WERI-Rb-1 (cell line): ENCODE results near the gene UHMK1.

Experiments used
- DNase-seq: peaks from one replicate; pipeline ENCODE4 v3.0.0-alpha.2; 2020
- H3K27ac ChIP-seq: fragments of 250-450 bp; sonication (Bioruptor Pico); 2 replicates; pipeline ENCODE4 v1.5.1; 2020; ENCODE audit warnings: mild to moderate bottlenecking, moderate library complexity
- H3K27me3 ChIP-seq: fragments of 250-450 bp; sonication (Bioruptor Pico); 2 replicates; pipeline ENCODE4 v1.5.1; 2021; ENCODE audit warnings: mild to moderate bottlenecking, low read depth, moderate library complexity; ENCODE audit not compliant: insufficient read depth, severe bottlenecking
- H3K36me3 ChIP-seq: fragments of 250-450 bp; sonication (Bioruptor Pico); 2 replicates; pipeline ENCODE4 v1.5.1; 2020; ENCODE audit warnings: mild to moderate bottlenecking, moderate library complexity
- H3K4me3 ChIP-seq: 2 replicates; pipeline ENCODE4 v1.5.1; 2011; ENCODE audit warnings: low read depth, mild to moderate bottlenecking, control low read depth, low read length
- H3K9me3 ChIP-seq: fragments of 250-450 bp; sonication (Bioruptor Pico); 2 replicates; pipeline ENCODE4 v1.5.1; 2021; ENCODE audit warnings: mild to moderate bottlenecking, moderate library complexity; ENCODE audit not compliant: severe bottlenecking
- CTCF ChIP-seq: IDR thresholded peaks from 2 replicates; pipeline ENCODE4 v1.5.1; 2011; ENCODE audit warnings: low read depth, mild to moderate bottlenecking, control low read depth, inconsistent platforms, low read length

Gene UHMK1

GRCh38 chr1:162561037-162561615, 63.5 kb downstream of the UHMK1 start:
- peak; percentile 100 for DNase-seq
- peak overlapping the region; percentile 86 for H3K27ac ChIP-seq
- H3K36me3 ChIP-seq: peaks cover 8% of the 10 kb centered on the region
- no peaks in the 10 kb centered on the region for H3K9me3 ChIP-seq
- H3K27me3 ChIP-seq: no peaks in the 10 kb centered on the region
- no peak for TF ChIP-seq CTCF
- H3K4me3 ChIP-seq: peak overlapping the region; percentile 76

GRCh38 chr1:162561616-162562469, 64.2 kb downstream of the UHMK1 start, which contains the start of gene UAP1:
Gene UAP1 (plus strand): TSS chr1:162561722. CDS start chr1:162566069, 4,347 bp downstream.
- Histone ChIP-seq H3K36me3 (peaks cover 15% of the 10 kb centered on the region), H3K4me3 (peak within 1 kb of the TSS; percentile 76), H3K27ac (peak within 1 kb of the TSS; percentile 86), H3K27me3 (no peaks in the 10 kb centered on the region), H3K9me3 (no peaks in the 10 kb centered on the region)
- no peak for TF ChIP-seq CTCF
- no peak for DNase-seq

- Histone ChIP-seq H3K9me3 (no peaks in the 10 kb centered on the region), H3K27ac (no peak overlapping the region; the same call in 1 of the 2 replicates), H3K36me3 (peaks cover 21% of the 10 kb centered on the region), H3K27me3 (no peaks in the 10 kb centered on the region), H3K4me3 (peak overlapping the region; percentile 76)
- DNase-seq: no peak
- no peak for TF ChIP-seq CTCF
Observed at GRCh38 chr1:162562470-162562828, 64.8 kb downstream of the UHMK1 start.

GRCh38 chr1:162564762-162565218, 67.2 kb downstream of the UHMK1 start:
- H3K36me3 ChIP-seq: peaks cover 40% of the 10 kb centered on the region
- H3K27me3 ChIP-seq: no peaks in the 10 kb centered on the region
- H3K4me3 ChIP-seq: no peak overlapping the region
- no peak overlapping the region for H3K27ac ChIP-seq
- no peaks in the 10 kb centered on the region for H3K9me3 ChIP-seq
- TF ChIP-seq CTCF: no peak
- no peak for DNase-seq

GRCh38 chr1:162565460-162565859, 67.8 kb downstream of the UHMK1 start:
- Histone ChIP-seq H3K9me3 (no peaks in the 10 kb centered on the region), H3K27ac (no peak overlapping the region), H3K4me3 (no peak overlapping the region), H3K36me3 (peaks cover 40% of the 10 kb centered on the region), H3K27me3 (no peaks in the 10 kb centered on the region)
- no peak for DNase-seq
- TF ChIP-seq CTCF: no peak
